HCT116 (cell line): ENCODE results near the gene PDIK1L. TPM values are rescaled to one million over a fixed set of nuclear protein-coding genes. Genes with fewer than 3 reads are reported as not detected.

Experiments
- ATAC-seq: fragments of 200-7000 bp; cut with Tn5 transposase; 2 replicates; pipeline ENCODE4 v1.9.1; 2020; ENCODE audit warnings: mild to moderate bottlenecking, moderate library complexity
- BruUV-seq: library from RNA; stranded (reverse); fragments of 400-500 nt; replicated peaks from 2 replicates; lab custom pipeline; 2021; lab: Mats Ljungman, UMichigan
- CTCF ChIA-PET: fragments of 300-600 bp; sonication (Branson Sonifier 250); formaldehyde crosslinking; loops from one replicate; lab custom pipeline; 2021; ENCODE audit warnings: antibody characterized with exemption; lab: Charles Lee
- POLR2A ChIA-PET: fragments of 300-600, 350-600 bp; sonication (Branson Sonifier 250); formaldehyde crosslinking; loops from one replicate; lab custom pipeline; 2021; ENCODE audit warnings: antibody characterized with exemption; lab: Charles Lee
- RAD21 ChIA-PET, 2 experiments: fragments of 300-600 bp; sonication (Branson Sonifier 250); formaldehyde crosslinking; loops; one replicate each; lab custom pipeline; 2023; ENCODE audit warnings: low total read pairs in 2 of 2; ENCODE audit not compliant: uncharacterized antibody in 2 of 2, unreplicated experiment in 2 of 2, low non-redundant PET in 1 of 2; lab: Charles Lee
- DNase-seq: peaks from one replicate; pipeline ENCODE4 v3.0.0-alpha.2; 2010; ENCODE audit warnings: low read depth, low spot score
- H2AFZ ChIP-seq: fragments of 200-600 bp; shearing (Covaris generic), sonication (generic); 2 replicates; pipeline ENCODE4 v1.6.1; 2017; ENCODE audit warnings: low read depth, mixed run types, mixed read lengths, antibody characterized with exemption, low read length; ENCODE audit not compliant: poor library complexity, severe bottlenecking
- H3K27ac ChIP-seq: 2 replicates; pipeline ENCODE4 v1.5.1; 2012; ENCODE audit warnings: low read depth, low read length
- H3K27me3 ChIP-seq: fragments of 200-600 bp; sonication (generic); 2 replicates; pipeline ENCODE4 v1.6.1; 2016; ENCODE audit warnings: mixed run types, low read length, mixed read lengths; ENCODE audit not compliant: insufficient read depth
- H3K36me3 ChIP-seq, 2 experiments: fragments of 200-500 bp in 1 of 2; fragments of 200-600 bp in 1 of 2; sonication (Bioruptor generic) in 1 of 2; sonication (generic) in 1 of 2; 2 replicates each; pipeline versions ENCODE4 v1.5.1 to v1.6.1; 2014 to 2016; ENCODE audit warnings: low read length in 2 of 2, inconsistent platforms in 1 of 2, mixed read lengths in 1 of 2, mixed run types in 1 of 2; ENCODE audit not compliant: insufficient read depth in 2 of 2, control insufficient read depth in 1 of 2
- H3K4me1 ChIP-seq, 2 experiments: fragments of 200-600 bp in 1 of 2; sonication (generic) in 1 of 2; 2 replicates each; pipeline versions ENCODE4 v1.5.1 to v1.6.1; 2012 to 2017; ENCODE audit warnings: low read length in 2 of 2, inconsistent platforms in 1 of 2, mild to moderate bottlenecking in 1 of 2, mixed read lengths in 1 of 2, mixed run types in 1 of 2, moderate library complexity in 1 of 2; ENCODE audit not compliant: insufficient read depth in 2 of 2, control insufficient read depth in 1 of 2
- H3K4me2 ChIP-seq: fragments of 200-600 bp; sonication (generic); 2 replicates; pipeline ENCODE4 v1.6.1; 2017; ENCODE audit warnings: mixed run types, low read length, mixed read lengths
- H3K4me3 ChIP-seq, 2 experiments: fragments of 200-600 bp in 1 of 2; sonication (generic) in 1 of 2; replicated peaks in 1 of 2; 2 replicates each; pipeline ENCODE4 v1.5.1; 2011 to 2016; ENCODE audit warnings: low read length in 2 of 2, control low read depth in 1 of 2, low read depth in 1 of 2, mild to moderate bottlenecking in 1 of 2, mixed read lengths in 1 of 2, mixed run types in 1 of 2
- H3K79me2 ChIP-seq: fragments of 200-600 bp; sonication (generic); 2 replicates; pipeline ENCODE4 v1.6.1; 2017; ENCODE audit warnings: mild to moderate bottlenecking, mixed run types, low read length, moderate library complexity, mixed read lengths; ENCODE audit not compliant: insufficient read depth
- H3K9ac ChIP-seq: fragments of 200-600 bp; sonication (generic); 2 replicates; pipeline ENCODE4 v1.6.1; 2016; ENCODE audit warnings: low read length, mixed read lengths
- H3K9me2 ChIP-seq: fragments of 200-600 bp; sonication (generic), shearing (Covaris generic); 2 replicates; pipeline ENCODE4 v1.6.1; 2017; ENCODE audit warnings: mixed run types, mild to moderate bottlenecking, moderate library complexity; ENCODE audit not compliant: insufficient read depth
- H3K9me3 ChIP-seq, 2 experiments: fragments of 200-500 bp in 1 of 2; fragments of 200-600 bp in 1 of 2; sonication (Bioruptor generic) in 1 of 2; sonication (generic) in 1 of 2; 2 replicates each; pipeline ENCODE4 v1.6.1; 2014 to 2017; ENCODE audit warnings: low read length in 2 of 2, mixed read lengths in 2 of 2, inconsistent platforms in 1 of 2, low read depth in 1 of 2, mild to moderate bottlenecking in 1 of 2, mixed run types in 1 of 2, moderate library complexity in 1 of 2; ENCODE audit not compliant: control insufficient read depth in 1 of 2, insufficient read depth in 1 of 2
- H4K20me1 ChIP-seq: fragments of 200-600 bp; sonication (generic), shearing (Covaris generic); 2 replicates; pipeline ENCODE4 v1.6.1; 2017; ENCODE audit warnings: mixed run types, mild to moderate bottlenecking, moderate library complexity; ENCODE audit not compliant: insufficient read depth
- EGR1 ChIP-seq: IDR thresholded peaks from 2 replicates; pipeline ENCODE4 v1.6.1; 2012; ENCODE audit warnings: low read depth
- POLR2AphosphoS5 ChIP-seq: IDR thresholded peaks from 2 replicates; pipeline ENCODE4 v1.6.1; 2011; ENCODE audit warnings: mild to moderate bottlenecking, low read depth, low read length, moderate library complexity
- RAD21 ChIP-seq: IDR thresholded peaks from 2 replicates; pipeline ENCODE4 v1.6.1; 2012; ENCODE audit warnings: low read depth, mild to moderate bottlenecking
- SRF ChIP-seq: IDR thresholded peaks from 2 replicates; pipeline ENCODE4 v1.6.1; 2012; ENCODE audit warnings: low read depth
- TCF7L2 ChIP-seq: IDR thresholded peaks from 2 replicates; pipeline ENCODE4 v1.7.0; 2011; ENCODE audit warnings: borderline replicate concordance, inconsistent platforms; ENCODE audit not compliant: insufficient read depth, insufficient read length; ENCODE audit errors: extremely low read depth
- ZBTB33 ChIP-seq: IDR thresholded peaks from 2 replicates; pipeline ENCODE4 v1.6.1; 2011; ENCODE audit warnings: mild to moderate bottlenecking, low read length, moderate library complexity; ENCODE audit not compliant: insufficient replicate concordance; ENCODE audit errors: extremely low read depth
- ZFX ChIP-seq: fragments of 450-650 bp; IDR thresholded peaks from 2 replicates; pipeline ENCODE4 v1.6.1; 2017
- intact Hi-C: fragments of 100-400 bp; cut with micrococcal nuclease; formaldehyde crosslinking; loops from 2 replicates; pipeline ENCODE4 v1.10.0; 2022
- total RNA-seq: library from RNA; stranded (reverse); gene quantifications from one replicate; pipeline ENCODE4 v1.2.1, GENCODE V29; 2021; ENCODE audit not compliant: unreplicated experiment
- TF ChIP-seq, protein P1 (sequence below): IDR thresholded peaks from 2 replicates; pipeline ENCODE4 v1.6.1; 2012; ENCODE audit warnings: low read depth

The PDIK1L gene
- total RNA-seq, 1 experiment from 2014 or later = 8.8 TPM

- ChIA-PET CTCF (no interaction called here), RAD21 (no interaction called here), POLR2A (interaction anchor here (0.6 kb wide), 1 partner anchor 328 kb away, joined by 4 read pairs; no protein-coding TSS in a partner anchor)
- H3K9me3 ChIP-seq = no peaks in the 10 kb centered on the region
- peak overlapping the region; percentile 94 for H3K4me2 ChIP-seq
- peak overlapping the region; percentile 50 for H3K9ac ChIP-seq
- H3K4me3 ChIP-seq = peak overlapping the region; percentile 35 to 57
- TSS peak; percentile 56 for BruUV-seq
- TF ChIP-seq ZFX (0 out of 2 replicates have a peak, but pooled peaks have one; percentile 1), ZBTB33 (no peak)
- no peaks in the 10 kb centered on the region for H4K20me1 ChIP-seq
- no peaks in the 10 kb centered on the region for H3K36me3 ChIP-seq
- DNase-seq = no peak
- no peaks in the 10 kb centered on the region for H3K79me2 ChIP-seq
- ATAC-seq = no peak
- peak overlapping the region; percentile 70 for H2AFZ ChIP-seq
- H3K27me3 ChIP-seq = no peaks in the 10 kb centered on the region
- no peak overlapping the region; the same call in 1 of the 2 replicates for H3K27ac ChIP-seq
- H3K9me2 ChIP-seq = no peaks in the 10 kb centered on the region
- intact Hi-C loops = no loop called here
- peaks cover 11 to 46% of the 10 kb centered on the region in 2 experiments for H3K4me1 ChIP-seq
Observed at GRCh38 chr1:26162220-26162709, 50.6 kb downstream of the PDIK1L start.

DNA sequence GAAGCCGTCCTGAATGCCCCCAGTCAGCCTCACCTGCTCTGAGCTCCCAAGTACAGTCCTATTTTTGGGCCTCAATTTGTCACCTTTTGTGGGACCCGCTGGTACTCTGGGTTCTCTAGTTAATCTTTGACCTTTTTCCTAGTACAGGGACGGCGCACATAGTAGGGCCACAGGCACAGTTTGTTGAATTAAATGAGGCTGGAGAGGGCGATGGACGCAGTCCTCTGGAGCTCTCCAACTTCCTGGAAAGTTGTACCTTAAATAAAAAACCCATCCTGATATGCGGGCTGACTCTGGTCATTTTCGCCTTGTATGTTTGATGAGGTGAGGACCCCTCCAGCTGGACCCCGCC lies 52.0 kb downstream of the PDIK1L start:
- ChIA-PET POLR2A (no interaction called here), CTCF (interaction anchor here (0.9 kb wide), 1 partner anchor 127 kb away, joined by 3 read pairs; no protein-coding TSS in a partner anchor), RAD21 (no interaction called here)
- Histone ChIP-seq H3K36me3 (no peaks in the 10 kb centered on the region), H3K27me3 (no peaks in the 10 kb centered on the region), H3K9me2 (no peaks in the 10 kb centered on the region), H3K4me2 (peak overlapping the region; percentile 90), H2AFZ (peak overlapping the region; percentile 59), H3K27ac (no peak overlapping the region; the same call in 1 of the 2 replicates), H3K4me3 (peak overlapping the region; percentile 21 to 54; a peak in 3 of 4 replicates), H3K9ac (peak overlapping the region; percentile 60), H4K20me1 (no peaks in the 10 kb centered on the region), H3K4me1 (peaks cover 11 to 40% of the 10 kb centered on the region in 2 experiments), H3K9me3 (no peaks in the 10 kb centered on the region), H3K79me2 (no peaks in the 10 kb centered on the region)
- ATAC-seq (no peak), DNase-seq (no peak)
- BruUV-seq = no TSS peak
- TF ChIP-seq EGR1 (no peak), POLR2AphosphoS5 (no peak), RAD21 (no peak), TCF7L2 (no peak), SRF (no peak)
- TF ChIP-seq, protein P1, sequence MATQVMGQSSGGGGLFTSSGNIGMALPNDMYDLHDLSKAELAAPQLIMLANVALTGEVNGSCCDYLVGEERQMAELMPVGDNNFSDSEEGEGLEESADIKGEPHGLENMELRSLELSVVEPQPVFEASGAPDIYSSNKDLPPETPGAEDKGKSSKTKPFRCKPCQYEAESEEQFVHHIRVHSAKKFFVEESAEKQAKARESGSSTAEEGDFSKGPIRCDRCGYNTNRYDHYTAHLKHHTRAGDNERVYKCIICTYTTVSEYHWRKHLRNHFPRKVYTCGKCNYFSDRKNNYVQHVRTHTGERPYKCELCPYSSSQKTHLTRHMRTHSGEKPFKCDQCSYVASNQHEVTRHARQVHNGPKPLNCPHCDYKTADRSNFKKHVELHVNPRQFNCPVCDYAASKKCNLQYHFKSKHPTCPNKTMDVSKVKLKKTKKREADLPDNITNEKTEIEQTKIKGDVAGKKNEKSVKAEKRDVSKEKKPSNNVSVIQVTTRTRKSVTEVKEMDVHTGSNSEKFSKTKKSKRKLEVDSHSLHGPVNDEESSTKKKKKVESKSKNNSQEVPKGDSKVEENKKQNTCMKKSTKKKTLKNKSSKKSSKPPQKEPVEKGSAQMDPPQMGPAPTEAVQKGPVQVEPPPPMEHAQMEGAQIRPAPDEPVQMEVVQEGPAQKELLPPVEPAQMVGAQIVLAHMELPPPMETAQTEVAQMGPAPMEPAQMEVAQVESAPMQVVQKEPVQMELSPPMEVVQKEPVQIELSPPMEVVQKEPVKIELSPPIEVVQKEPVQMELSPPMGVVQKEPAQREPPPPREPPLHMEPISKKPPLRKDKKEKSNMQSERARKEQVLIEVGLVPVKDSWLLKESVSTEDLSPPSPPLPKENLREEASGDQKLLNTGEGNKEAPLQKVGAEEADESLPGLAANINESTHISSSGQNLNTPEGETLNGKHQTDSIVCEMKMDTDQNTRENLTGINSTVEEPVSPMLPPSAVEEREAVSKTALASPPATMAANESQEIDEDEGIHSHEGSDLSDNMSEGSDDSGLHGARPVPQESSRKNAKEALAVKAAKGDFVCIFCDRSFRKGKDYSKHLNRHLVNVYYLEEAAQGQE = no peak
- intact Hi-C loops = no loop called here
